ENCODE measurements around the gene PCNX2. TPM values are rescaled to one million over a fixed set of nuclear protein-coding genes. Genes with fewer than 3 reads are reported as not detected.

PCNX2 gene
- total RNA-seq, 1 experiment from 2014 or later = 15.3 TPM

- H3K36me3 ChIP-seq (ENCODE audit: control insufficient read depth in 1 of 2, insufficient read depth in 2 of 2, low read length in 2 of 2) = peaks cover 0 to 6% of the 10 kb centered on the region in 2 experiments; a peak in 3 of 4 replicates
- H3K79me2 ChIP-seq (ENCODE audit: insufficient read depth, low read length) = no peaks in the 10 kb centered on the region
- intact Hi-C loops (cut with micrococcal nuclease) = no loop called here
- no peaks in the 10 kb centered on the region for H3K4me1 ChIP-seq (ENCODE audit: control insufficient read depth in 1 of 2, insufficient read depth in 2 of 2, low read length in 2 of 2)
- ATAC-seq = no peak
- peaks cover 4 to 5% of the 10 kb centered on the region in 2 experiments; a peak in 2 of 4 replicates for H3K9me3 ChIP-seq (ENCODE audit: control insufficient read depth in 1 of 2, insufficient read depth in 1 of 2, low read depth in 1 of 2, low read length in 2 of 2)
- POLR2A ChIA-PET = no interaction called here
- H3K27me3 ChIP-seq (ENCODE audit: insufficient read depth, low read length) = no peaks in the 10 kb centered on the region
- TF ChIP-seq, protein P1, sequence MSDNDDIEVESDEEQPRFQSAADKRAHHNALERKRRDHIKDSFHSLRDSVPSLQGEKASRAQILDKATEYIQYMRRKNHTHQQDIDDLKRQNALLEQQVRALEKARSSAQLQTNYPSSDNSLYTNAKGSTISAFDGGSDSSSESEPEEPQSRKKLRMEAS (IDR thresholded peaks at IDR 0.05) = no peak
- no peak for TF ChIP-seq EZH2 (IDR thresholded peaks at IDR 0.05)
- no peak for TF ChIP-seq SP1 (IDR thresholded peaks at IDR 0.05; ENCODE audit: low read depth)
- no peak for TF ChIP-seq TCF7L2 (IDR thresholded peaks at IDR 0.05; ENCODE audit: borderline replicate concordance, extremely low read depth, insufficient read depth, insufficient read length)
- no peak for TF ChIP-seq RAD21 (IDR thresholded peaks at IDR 0.05; ENCODE audit: low read depth)
- no peak for TF ChIP-seq SRF (IDR thresholded peaks at IDR 0.05; ENCODE audit: low read depth)
- TF ChIP-seq JUND (IDR thresholded peaks at IDR 0.05) = no peak
- no peak for TF ChIP-seq ZNF274 (IDR thresholded peaks at IDR 0.05; ENCODE audit: low read depth, low read length)
- TF ChIP-seq YY1 (IDR thresholded peaks at IDR 0.05; ENCODE audit: extremely low read depth, insufficient replicate concordance, low read depth, low read length) = no peak
- no peak for TF ChIP-seq POLR2A (IDR thresholded peaks at IDR 0.05; ENCODE audit: borderline replicate concordance, extremely low read depth, insufficient read depth, insufficient read length)
- TF ChIP-seq CBX3 (IDR thresholded peaks at IDR 0.05; ENCODE audit: low read depth) = no peak
- TF ChIP-seq, protein P2, sequence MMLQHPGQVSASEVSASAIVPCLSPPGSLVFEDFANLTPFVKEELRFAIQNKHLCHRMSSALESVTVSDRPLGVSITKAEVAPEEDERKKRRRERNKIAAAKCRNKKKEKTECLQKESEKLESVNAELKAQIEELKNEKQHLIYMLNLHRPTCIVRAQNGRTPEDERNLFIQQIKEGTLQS (IDR thresholded peaks at IDR 0.05) = no peak
- no peak for TF ChIP-seq FOSL1 (IDR thresholded peaks at IDR 0.05; ENCODE audit: low read depth)
- TF ChIP-seq REST (IDR thresholded peaks at IDR 0.05; ENCODE audit: low read depth) = no peak
- TF ChIP-seq EGR1 (IDR thresholded peaks at IDR 0.05; ENCODE audit: low read depth) = no peak
- TF ChIP-seq EZH2phosphoT487 (IDR thresholded peaks at IDR 0.05; ENCODE audit: borderline replicate concordance) = no peak
- no peak for DNase-seq (ENCODE audit: low read depth, low spot score)
- no peak overlapping the region for H3K4me2 ChIP-seq (ENCODE audit: low read length)
- no peak overlapping the region for H3K27ac ChIP-seq (ENCODE audit: low read depth, low read length)
- RAD21 ChIA-PET (ENCODE audit: low non-redundant PET in 1 of 2, low total read pairs in 2 of 2, uncharacterized antibody in 2 of 2, unreplicated experiment in 2 of 2) = no interaction called here
- H3K4me3 ChIP-seq (replicated peaks in 1 of 2; ENCODE audit: low read depth in 1 of 2, low read length in 2 of 2) = no peak overlapping the region
- no peaks in the 10 kb centered on the region for H4K20me1 ChIP-seq (ENCODE audit: insufficient read depth)
- no peaks in the 10 kb centered on the region for H3K9me2 ChIP-seq (ENCODE audit: insufficient read depth)
- CTCF ChIA-PET = no interaction called here
- no peak overlapping the region for H2AFZ ChIP-seq (ENCODE audit: low read depth, low read length, poor library complexity, severe bottlenecking)
- H3K9ac ChIP-seq (ENCODE audit: low read length) = no peak overlapping the region
- BruUV-seq (replicated peaks) = no TSS peak
Observed at GRCh38 chr1:232996143-232996542, 299.4 kb downstream of the PCNX2 start.

Data from HCT116 (cell line).